Tibial nerve (tissue), 4 donors: ENCODE measurements around the gene SLC25A28. TPM values are rescaled to one million over a fixed set of nuclear protein-coding genes. Genes with fewer than 3 reads are reported as not detected.
"Not testable (repeated sequence)": the region's sequence is repeated elsewhere in the genome, so short reads cannot be mapped to it uniquely, and the experiment has no call there.

Experiments
- DNase-seq, 2 donors: peaks; one replicate each; pipeline ENCODE4 v3.0.0-alpha.2; 2019; ENCODE audit warnings: low spot score in 2 of 2
- H3K27ac ChIP-seq, 4 donors: fragments of 200-600 bp; sonication (generic) in 3 of 4; one replicate each; pipeline ENCODE4 v1.5.1; 2017 to 2019; ENCODE audit warnings: mild to moderate bottlenecking in 1 of 4
- H3K27me3 ChIP-seq, 2 donors: fragments of 200-600 bp; sonication (generic) in 1 of 2; one replicate each; pipeline versions ENCODE4 v1.5.1 to v1.6.0; 2017 to 2019
- H3K36me3 ChIP-seq, 3 donors: fragments of 200-600 bp; sonication (generic); one replicate each; pipeline ENCODE4 v1.5.1; 2018 to 2019
- H3K4me1 ChIP-seq, 4 donors: fragments of 200-600 bp; sonication (generic) in 3 of 4; one replicate each; pipeline ENCODE4 v1.5.1; 2017 to 2019
- H3K4me3 ChIP-seq, 4 donors: fragments of 200-600 bp; sonication (generic) in 3 of 4; one replicate each; pipeline ENCODE4 v1.5.1; 2017 to 2019; ENCODE audit warnings: mild to moderate bottlenecking in 1 of 4, moderate library complexity in 1 of 4
- H3K9me3 ChIP-seq, 4 donors: fragments of 200-600 bp; sonication (generic) in 3 of 4; one replicate each; pipeline ENCODE4 v1.5.1; 2017 to 2019
- CTCF ChIP-seq, 5 experiments: fragments of 200-600 bp in 3 of 5; fragments of 450-650 bp in 2 of 5; sonication (generic) in 3 of 5; IDR thresholded peaks; one replicate each; pipeline ENCODE4 v1.5.1; 2016 to 2019; ENCODE audit warnings: antibody characterized with exemption in 5 of 5, mild to moderate bottlenecking in 3 of 5, moderate library complexity in 2 of 5
- EP300 ChIP-seq, 2 donors: sonication (generic); formaldehyde crosslinking; IDR thresholded peaks; one replicate each; pipeline ENCODE4 v1.6.1; 2017; ENCODE audit warnings: antibody characterized with exemption in 2 of 2, mild to moderate bottlenecking in 1 of 2
- POLR2A ChIP-seq, 2 donors: fragments of 450-650 bp; IDR thresholded peaks; one replicate each; pipeline ENCODE4 v1.6.1; 2017; ENCODE audit warnings: antibody characterized with exemption in 2 of 2, mild to moderate bottlenecking in 2 of 2, moderate library complexity in 2 of 2
- WGBS, 2 donors: methylation state at CpG; one replicate each; pipeline ENCODE4 v1.1.5; 2018; 5-methylcytosine and 5-hydroxymethylcytosine counted together
- total RNA-seq, 4 donors: library from RNA; depleted of rRNA; stranded (reverse); fragments of >200 nt; gene quantifications; one replicate each; pipeline ENCODE4 v1.1.0, GENCODE V29; 2016

Gene SLC25A28
- total RNA-seq, 4 donors from 2014 or later = 35.2 to 65.6 (median 47.8) TPM

GRCh38 chr10:99629625-99629978, 9.4 kb upstream of the SLC25A28 start:
- H3K27me3 ChIP-seq = no peaks in the 10 kb centered on the region
- H3K4me3 ChIP-seq = no peak overlapping the region
- H3K27ac ChIP-seq = no peak overlapping the region
- peaks cover 0 to 8% (median 0%) of the 10 kb centered on the region in 4 donors for H3K4me1 ChIP-seq
- DNase-seq = no peak
- TF ChIP-seq EP300 (IDR thresholded peaks at IDR 0.05) (no peak), CTCF (IDR thresholded peaks at IDR 0.05) (no peak), POLR2A (IDR thresholded peaks at IDR 0.05) (no peak)
- no peaks in the 10 kb centered on the region for H3K36me3 ChIP-seq
- 54 to 57% methylated on average over 3 of the region's 3 CpGs for WGBS, 2 donors
- no peaks in the 10 kb centered on the region for H3K9me3 ChIP-seq

GRCh38 chr10:99628923-99629624, 8.8 kb upstream of the SLC25A28 start:
- Histone ChIP-seq H3K27me3 (no peaks in the 10 kb centered on the region), H3K4me3 (no peak overlapping the region), H3K36me3 (no peaks in the 10 kb centered on the region), H3K9me3 (no peaks in the 10 kb centered on the region), H3K27ac (no peak overlapping the region), H3K4me1 (peaks cover 0 to 8% (median 0%) of the 10 kb centered on the region in 4 donors)
- WGBS, 2 donors = 71 to 76% methylated on average over 1 of the region's 1 CpG
- TF ChIP-seq POLR2A (IDR thresholded peaks at IDR 0.05) (no peak), CTCF (IDR thresholded peaks at IDR 0.05) (no peak), EP300 (IDR thresholded peaks at IDR 0.05) (no peak)
- DNase-seq = no peak

GRCh38 chr10:99625124-99625523, 4.9 kb upstream of the SLC25A28 start:
- H3K36me3 ChIP-seq, H3K27me3 ChIP-seq, H3K27ac ChIP-seq, H3K4me3 ChIP-seq, DNase-seq, H3K9me3 ChIP-seq, H3K4me1 ChIP-seq: not testable (repeated sequence)
- 58% methylated on average over 3 of the region's 3 CpGs for WGBS, 2 donors

- no peak overlapping the region for H3K4me3 ChIP-seq
- no peaks in the 10 kb centered on the region for H3K9me3 ChIP-seq
- H3K27me3 ChIP-seq = no peaks in the 10 kb centered on the region
- TF ChIP-seq EP300 (IDR thresholded peaks at IDR 0.05) = no peak
- no peak overlapping the region for H3K27ac ChIP-seq
- peaks cover 0 to 16% (median 6%) of the 10 kb centered on the region in 4 donors for H3K4me1 ChIP-seq
- no peak for DNase-seq
- H3K36me3 ChIP-seq = no peaks in the 10 kb centered on the region
Observed at GRCh38 chr10:99623919-99624318, 3.7 kb upstream of the SLC25A28 start.

- Histone ChIP-seq H3K36me3 (no peaks in the 10 kb centered on the region), H3K9me3 (no peaks in the 10 kb centered on the region), H3K27ac (peak overlapping the region; percentile 97 to 99 (median 98)), H3K4me1 (peaks cover 0 to 39% (median 24%) of the 10 kb centered on the region in 4 donors), H3K4me3 (peak overlapping the region; percentile 46 to 94 (median 78)), H3K27me3 (no peaks in the 10 kb centered on the region)
- TF ChIP-seq CTCF (IDR thresholded peaks at IDR 0.05) (no peak), POLR2A (IDR thresholded peaks at IDR 0.05) (peak; percentile 81 to 87), EP300 (IDR thresholded peaks at IDR 0.05) (peak in 1 of 2 donors; percentile 93)
- WGBS, 2 donors = 14 to 15% methylated on average over 30 to 31 of the region's 31 CpGs
- DNase-seq = no peak
Observed at GRCh38 chr10:99621454-99622251, 1.4 kb upstream of the SLC25A28 start.
